Measurements from ENCODE around the gene FAM53C.
"Not testable (repeated sequence)": the region's sequence is repeated elsewhere in the genome, so short reads cannot be mapped to it uniquely, and the experiment has no call there.

The FAM53C gene

GRCh38 chr5:138337685-138338410, at the start of gene FAM53C:
Gene FAM53C (plus strand): TSS chr5:138338266. CDS start chr5:138341336, 3,070 bp downstream.
- DNase-seq = peak; percentile 89

- no peak for DNase-seq
These were observed 48.8 kb upstream of the FAM53C start for GRCh38 chr5:138289296-138289695.

- no peak for DNase-seq
These were observed 34.7 kb upstream of the FAM53C start for GRCh38 chr5:138303372-138303771.

- no peak for DNase-seq
These were observed 32.3 kb upstream of the FAM53C start for GRCh38 chr5:138305797-138306196.

GRCh38 chr5:138315751-138316278, 22.3 kb upstream of the FAM53C start:
- no peak for DNase-seq

- DNase-seq = no peak
These were observed 21.7 kb upstream of the FAM53C start for GRCh38 chr5:138316355-138316754.

GRCh38 chr5:138318211-138318610, 19.9 kb upstream of the FAM53C start:
- not testable (repeated sequence) for DNase-seq

GRCh38 chr5:138330813-138331448, 7.1 kb upstream of the FAM53C start:
- no peak for DNase-seq

- peak; percentile 98 for DNase-seq
These were observed 6.4 kb upstream of the FAM53C start, which contains the start of gene CDC25C for GRCh38 chr5:138331449-138332368. Gene CDC25C (minus strand): TSS chr5:138331804. CDS start chr5:138331180, 624 bp downstream.

GRCh38 chr5:138334867-138335447, 3.1 kb upstream of the FAM53C start:
- DNase-seq = no peak

GRCh38 chr5:138336952-138337684, 948 bp upstream of the FAM53C start:
- DNase-seq = peak; percentile 83

GRCh38 chr5:138338411-138339090, 485 bp downstream of the FAM53C start:
- no peak for DNase-seq

- DNase-seq = no peak
These were observed 1.0 kb downstream of the FAM53C start for GRCh38 chr5:138339091-138339456.

GRCh38 chr5:138339464-138339863, 1.4 kb downstream of the FAM53C start:
- no peak for DNase-seq

GRCh38 chr5:138340008-138340407, 1.9 kb downstream of the FAM53C start:
- DNase-seq = no peak

- DNase-seq = no peak
These were observed 7.0 kb downstream of the FAM53C start for GRCh38 chr5:138344887-138345622.

GRCh38 chr5:138346889-138347288, 8.8 kb downstream of the FAM53C start:
- DNase-seq = no peak

- DNase-seq = no peak
These were observed 11.9 kb downstream of the FAM53C start for GRCh38 chr5:138349852-138350562.

- no peak for DNase-seq
These were observed 12.5 kb downstream of the FAM53C start for GRCh38 chr5:138350563-138350890.

GRCh38 chr5:138351056-138351455, 13.0 kb downstream of the FAM53C start:
- no peak for DNase-seq

All from NK-92 treated with Interleukin-12 subunit alpha and Interleukin-12 subunit beta, amount 100 ng/mL, for 24 hours (cell line).